HCT116 (cell line): ENCODE results near the gene EFCAB5. TPM values are rescaled to one million over a fixed set of nuclear protein-coding genes. Genes with fewer than 3 reads are reported as not detected.

ENCODE experiments used
- ATAC-seq: fragments of 200-7000 bp; cut with Tn5 transposase; 2 replicates; pipeline ENCODE4 v1.9.1; 2020; ENCODE audit warnings: mild to moderate bottlenecking, moderate library complexity
- BruUV-seq: library from RNA; stranded (reverse); fragments of 400-500 nt; replicated peaks from 2 replicates; lab custom pipeline; 2021; lab: Mats Ljungman, UMichigan
- CTCF ChIA-PET: fragments of 300-600 bp; sonication (Branson Sonifier 250); formaldehyde crosslinking; loops from one replicate; lab custom pipeline; 2021; ENCODE audit warnings: antibody characterized with exemption; lab: Charles Lee
- POLR2A ChIA-PET: fragments of 300-600, 350-600 bp; sonication (Branson Sonifier 250); formaldehyde crosslinking; loops from one replicate; lab custom pipeline; 2021; ENCODE audit warnings: antibody characterized with exemption; lab: Charles Lee
- RAD21 ChIA-PET, 2 experiments: fragments of 300-600 bp; sonication (Branson Sonifier 250); formaldehyde crosslinking; loops; one replicate each; lab custom pipeline; 2023; ENCODE audit warnings: low total read pairs in 2 of 2; ENCODE audit not compliant: uncharacterized antibody in 2 of 2, unreplicated experiment in 2 of 2, low non-redundant PET in 1 of 2; lab: Charles Lee
- DNase-seq: peaks from one replicate; pipeline ENCODE4 v3.0.0-alpha.2; 2010; ENCODE audit warnings: low read depth, low spot score
- H2AFZ ChIP-seq: fragments of 200-600 bp; shearing (Covaris generic), sonication (generic); 2 replicates; pipeline ENCODE4 v1.6.1; 2017; ENCODE audit warnings: low read depth, mixed run types, mixed read lengths, antibody characterized with exemption, low read length; ENCODE audit not compliant: poor library complexity, severe bottlenecking
- H3K27ac ChIP-seq: 2 replicates; pipeline ENCODE4 v1.5.1; 2012; ENCODE audit warnings: low read depth, low read length
- H3K27me3 ChIP-seq: fragments of 200-600 bp; sonication (generic); 2 replicates; pipeline ENCODE4 v1.6.1; 2016; ENCODE audit warnings: mixed run types, low read length, mixed read lengths; ENCODE audit not compliant: insufficient read depth
- H3K36me3 ChIP-seq, 2 experiments: fragments of 200-500 bp in 1 of 2; fragments of 200-600 bp in 1 of 2; sonication (Bioruptor generic) in 1 of 2; sonication (generic) in 1 of 2; 2 replicates each; pipeline versions ENCODE4 v1.5.1 to v1.6.1; 2014 to 2016; ENCODE audit warnings: low read length in 2 of 2, inconsistent platforms in 1 of 2, mixed read lengths in 1 of 2, mixed run types in 1 of 2; ENCODE audit not compliant: insufficient read depth in 2 of 2, control insufficient read depth in 1 of 2
- H3K4me1 ChIP-seq, 2 experiments: fragments of 200-600 bp in 1 of 2; sonication (generic) in 1 of 2; 2 replicates each; pipeline versions ENCODE4 v1.5.1 to v1.6.1; 2012 to 2017; ENCODE audit warnings: low read length in 2 of 2, inconsistent platforms in 1 of 2, mild to moderate bottlenecking in 1 of 2, mixed read lengths in 1 of 2, mixed run types in 1 of 2, moderate library complexity in 1 of 2; ENCODE audit not compliant: insufficient read depth in 2 of 2, control insufficient read depth in 1 of 2
- H3K4me2 ChIP-seq: fragments of 200-600 bp; sonication (generic); 2 replicates; pipeline ENCODE4 v1.6.1; 2017; ENCODE audit warnings: mixed run types, low read length, mixed read lengths
- H3K4me3 ChIP-seq, 2 experiments: fragments of 200-600 bp in 1 of 2; sonication (generic) in 1 of 2; replicated peaks in 1 of 2; 2 replicates each; pipeline ENCODE4 v1.5.1; 2011 to 2016; ENCODE audit warnings: low read length in 2 of 2, control low read depth in 1 of 2, low read depth in 1 of 2, mild to moderate bottlenecking in 1 of 2, mixed read lengths in 1 of 2, mixed run types in 1 of 2
- H3K79me2 ChIP-seq: fragments of 200-600 bp; sonication (generic); 2 replicates; pipeline ENCODE4 v1.6.1; 2017; ENCODE audit warnings: mild to moderate bottlenecking, mixed run types, low read length, moderate library complexity, mixed read lengths; ENCODE audit not compliant: insufficient read depth
- H3K9ac ChIP-seq: fragments of 200-600 bp; sonication (generic); 2 replicates; pipeline ENCODE4 v1.6.1; 2016; ENCODE audit warnings: low read length, mixed read lengths
- H3K9me2 ChIP-seq: fragments of 200-600 bp; sonication (generic), shearing (Covaris generic); 2 replicates; pipeline ENCODE4 v1.6.1; 2017; ENCODE audit warnings: mixed run types, mild to moderate bottlenecking, moderate library complexity; ENCODE audit not compliant: insufficient read depth
- H3K9me3 ChIP-seq, 2 experiments: fragments of 200-500 bp in 1 of 2; fragments of 200-600 bp in 1 of 2; sonication (Bioruptor generic) in 1 of 2; sonication (generic) in 1 of 2; 2 replicates each; pipeline ENCODE4 v1.6.1; 2014 to 2017; ENCODE audit warnings: low read length in 2 of 2, mixed read lengths in 2 of 2, inconsistent platforms in 1 of 2, low read depth in 1 of 2, mild to moderate bottlenecking in 1 of 2, mixed run types in 1 of 2, moderate library complexity in 1 of 2; ENCODE audit not compliant: control insufficient read depth in 1 of 2, insufficient read depth in 1 of 2
- H4K20me1 ChIP-seq: fragments of 200-600 bp; sonication (generic), shearing (Covaris generic); 2 replicates; pipeline ENCODE4 v1.6.1; 2017; ENCODE audit warnings: mixed run types, mild to moderate bottlenecking, moderate library complexity; ENCODE audit not compliant: insufficient read depth
- CEBPB ChIP-seq: IDR thresholded peaks from 2 replicates; pipeline ENCODE4 v1.6.1; 2012; ENCODE audit warnings: low read depth
- ELF1 ChIP-seq: IDR thresholded peaks from 2 replicates; pipeline ENCODE4 v1.6.1; 2012; ENCODE audit warnings: low read depth, borderline replicate concordance
- EZH2phosphoT487 ChIP-seq: fragments of 200-600 bp; IDR thresholded peaks from 2 replicates; pipeline ENCODE4 v1.6.1; 2018; ENCODE audit warnings: antibody characterized with exemption, borderline replicate concordance
- FOSL1 ChIP-seq: IDR thresholded peaks from 2 replicates; pipeline ENCODE4 v1.6.1; 2012; ENCODE audit warnings: low read depth
- JUND ChIP-seq: IDR thresholded peaks from 2 replicates; pipeline ENCODE4 v1.6.1; 2012
- POLR2A ChIP-seq: IDR thresholded peaks from 2 replicates; pipeline ENCODE4 v1.7.0; 2011; ENCODE audit warnings: borderline replicate concordance; ENCODE audit not compliant: insufficient read depth, insufficient read length; ENCODE audit errors: extremely low read depth
- POLR2AphosphoS5 ChIP-seq: IDR thresholded peaks from 2 replicates; pipeline ENCODE4 v1.6.1; 2011; ENCODE audit warnings: mild to moderate bottlenecking, low read depth, low read length, moderate library complexity
- SP1 ChIP-seq: IDR thresholded peaks from 2 replicates; pipeline ENCODE4 v1.6.1; 2012; ENCODE audit warnings: low read depth
- SRF ChIP-seq: IDR thresholded peaks from 2 replicates; pipeline ENCODE4 v1.6.1; 2012; ENCODE audit warnings: low read depth
- TCF7L2 ChIP-seq: IDR thresholded peaks from 2 replicates; pipeline ENCODE4 v1.7.0; 2011; ENCODE audit warnings: borderline replicate concordance, inconsistent platforms; ENCODE audit not compliant: insufficient read depth, insufficient read length; ENCODE audit errors: extremely low read depth
- ZFX ChIP-seq: fragments of 450-650 bp; IDR thresholded peaks from 2 replicates; pipeline ENCODE4 v1.6.1; 2017
- intact Hi-C: fragments of 100-400 bp; cut with micrococcal nuclease; formaldehyde crosslinking; loops from 2 replicates; pipeline ENCODE4 v1.10.0; 2022
- total RNA-seq: library from RNA; stranded (reverse); gene quantifications from one replicate; pipeline ENCODE4 v1.2.1, GENCODE V29; 2021; ENCODE audit not compliant: unreplicated experiment
- TF ChIP-seq, protein P1 (sequence below): IDR thresholded peaks from 2 replicates; pipeline ENCODE4 v1.6.1; 2012
- TF ChIP-seq, protein P2 (sequence below): IDR thresholded peaks from 2 replicates; pipeline ENCODE4 v1.6.1; 2011; ENCODE audit warnings: mild to moderate bottlenecking, low read length, moderate library complexity; ENCODE audit not compliant: insufficient replicate concordance; ENCODE audit errors: extremely low read depth
- TF ChIP-seq, protein P3 (sequence below), 3 experiments: fragments of 200-600 bp in 1 of 3; sonication (generic) in 1 of 3; IDR thresholded peaks in 2 of 3; conservative IDR thresholded peaks in 1 of 3; 2 replicates each; pipeline ENCODE4 v1.5.1; 2012 to 2017; ENCODE audit warnings: low read depth in 2 of 3, low read length in 2 of 3, antibody characterized with exemption in 1 of 3, borderline replicate concordance in 1 of 3, control low read depth in 1 of 3, mild to moderate bottlenecking in 1 of 3, mixed read lengths in 1 of 3, mixed run types in 1 of 3, moderate library complexity in 1 of 3; ENCODE audit not compliant: insufficient read depth in 1 of 3

EFCAB5 gene
- total RNA-seq, 1 experiment from 2014 or later, result 0.17 TPM

DNA sequence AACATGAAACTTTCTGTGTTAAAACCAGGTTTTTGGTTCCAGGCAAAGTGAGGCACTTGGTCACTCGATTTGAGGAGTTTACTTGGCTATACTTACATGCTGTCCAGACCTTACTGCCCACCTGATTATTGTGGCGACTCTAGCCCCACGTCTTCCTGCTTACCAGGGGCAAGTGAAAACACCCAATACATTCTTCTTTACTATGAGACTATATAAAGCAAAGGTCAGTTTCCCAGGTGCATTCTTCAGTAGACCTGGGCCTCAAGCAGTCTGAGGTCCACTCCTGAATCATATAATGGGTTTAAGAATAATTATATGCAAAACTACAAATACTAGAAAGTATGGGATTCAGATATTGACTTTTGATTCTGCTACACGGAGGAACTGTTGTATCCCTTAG is 86.2 kb downstream of the EFCAB5 start:
- intact Hi-C loops, result no loop called here
- no peak overlapping the region for H3K4me3 ChIP-seq
- BruUV-seq, result no TSS peak
- ATAC-seq (no peak), DNase-seq (no peak)
- RAD21 ChIA-PET, result interaction anchor here (0.6 to 1.0 kb wide), 2 partner anchors 66 kb away, joined by 4 to 7 read pairs; no protein-coding TSS in a partner anchor
- H3K9ac ChIP-seq, result no peak overlapping the region
- CTCF ChIA-PET, result interaction anchor here (0.9 to 6.9 kb wide), 2 partner anchors 17 to 66 kb away, joined by 3 to 79 read pairs; no protein-coding TSS in a partner anchor
- no peaks in the 10 kb centered on the region for H3K79me2 ChIP-seq
- POLR2A ChIA-PET, result no interaction called here
- H3K27ac ChIP-seq, result no peak overlapping the region
- H3K4me1 ChIP-seq, result no peaks in the 10 kb centered on the region
- H3K9me3 ChIP-seq, result no peaks in the 10 kb centered on the region
- H3K9me2 ChIP-seq, result no peaks in the 10 kb centered on the region
- H3K36me3 ChIP-seq, result no peaks in the 10 kb centered on the region
- TF ChIP-seq, protein P1, sequence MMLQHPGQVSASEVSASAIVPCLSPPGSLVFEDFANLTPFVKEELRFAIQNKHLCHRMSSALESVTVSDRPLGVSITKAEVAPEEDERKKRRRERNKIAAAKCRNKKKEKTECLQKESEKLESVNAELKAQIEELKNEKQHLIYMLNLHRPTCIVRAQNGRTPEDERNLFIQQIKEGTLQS, result no peak
- TF ChIP-seq, protein P2, sequence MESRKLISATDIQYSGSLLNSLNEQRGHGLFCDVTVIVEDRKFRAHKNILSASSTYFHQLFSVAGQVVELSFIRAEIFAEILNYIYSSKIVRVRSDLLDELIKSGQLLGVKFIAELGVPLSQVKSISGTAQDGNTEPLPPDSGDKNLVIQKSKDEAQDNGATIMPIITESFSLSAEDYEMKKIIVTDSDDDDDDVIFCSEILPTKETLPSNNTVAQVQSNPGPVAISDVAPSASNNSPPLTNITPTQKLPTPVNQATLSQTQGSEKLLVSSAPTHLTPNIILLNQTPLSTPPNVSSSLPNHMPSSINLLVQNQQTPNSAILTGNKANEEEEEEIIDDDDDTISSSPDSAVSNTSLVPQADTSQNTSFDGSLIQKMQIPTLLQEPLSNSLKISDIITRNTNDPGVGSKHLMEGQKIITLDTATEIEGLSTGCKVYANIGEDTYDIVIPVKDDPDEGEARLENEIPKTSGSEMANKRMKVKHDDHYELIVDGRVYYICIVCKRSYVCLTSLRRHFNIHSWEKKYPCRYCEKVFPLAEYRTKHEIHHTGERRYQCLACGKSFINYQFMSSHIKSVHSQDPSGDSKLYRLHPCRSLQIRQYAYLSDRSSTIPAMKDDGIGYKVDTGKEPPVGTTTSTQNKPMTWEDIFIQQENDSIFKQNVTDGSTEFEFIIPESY, result no peak
- TF ChIP-seq SP1 (no peak), SRF (no peak), POLR2AphosphoS5 (no peak), EZH2phosphoT487 (no peak), TCF7L2 (no peak), FOSL1 (no peak), POLR2A (no peak), JUND (no peak), ELF1 (no peak), ZFX (no peak), CEBPB (no peak)
- TF ChIP-seq, protein P3, sequence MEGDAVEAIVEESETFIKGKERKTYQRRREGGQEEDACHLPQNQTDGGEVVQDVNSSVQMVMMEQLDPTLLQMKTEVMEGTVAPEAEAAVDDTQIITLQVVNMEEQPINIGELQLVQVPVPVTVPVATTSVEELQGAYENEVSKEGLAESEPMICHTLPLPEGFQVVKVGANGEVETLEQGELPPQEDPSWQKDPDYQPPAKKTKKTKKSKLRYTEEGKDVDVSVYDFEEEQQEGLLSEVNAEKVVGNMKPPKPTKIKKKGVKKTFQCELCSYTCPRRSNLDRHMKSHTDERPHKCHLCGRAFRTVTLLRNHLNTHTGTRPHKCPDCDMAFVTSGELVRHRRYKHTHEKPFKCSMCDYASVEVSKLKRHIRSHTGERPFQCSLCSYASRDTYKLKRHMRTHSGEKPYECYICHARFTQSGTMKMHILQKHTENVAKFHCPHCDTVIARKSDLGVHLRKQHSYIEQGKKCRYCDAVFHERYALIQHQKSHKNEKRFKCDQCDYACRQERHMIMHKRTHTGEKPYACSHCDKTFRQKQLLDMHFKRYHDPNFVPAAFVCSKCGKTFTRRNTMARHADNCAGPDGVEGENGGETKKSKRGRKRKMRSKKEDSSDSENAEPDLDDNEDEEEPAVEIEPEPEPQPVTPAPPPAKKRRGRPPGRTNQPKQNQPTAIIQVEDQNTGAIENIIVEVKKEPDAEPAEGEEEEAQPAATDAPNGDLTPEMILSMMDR (IDR thresholded peaks at IDR 0.05 in 2 of 3, conservative IDR thresholded peaks at IDR 0.05 in 1 of 3; ENCODE audit: borderline replicate concordance in 1 of 3, insufficient read depth in 1 of 3, low read depth in 2 of 3, low read length in 2 of 3), result no peak
- H2AFZ ChIP-seq, result no peak overlapping the region
- H3K27me3 ChIP-seq, result no peaks in the 10 kb centered on the region
- no peaks in the 10 kb centered on the region for H4K20me1 ChIP-seq
- H3K4me2 ChIP-seq, result no peak overlapping the region
